Left colon (tissue), 2 donors: ENCODE data around the gene CLEC16A. TPM values are rescaled to one million over a fixed set of nuclear protein-coding genes. Genes with fewer than 3 reads are reported as not detected.

Experiments used
- ATAC-seq: fragments of 200-7000 bp; cut with Tn5 transposase; one replicate; pipeline ENCODE4 v1.9.1; 2020; ENCODE audit warnings: mild to moderate bottlenecking, moderate library complexity
- DNase-seq, 2 donors: peaks; one replicate each; pipeline ENCODE4 v3.0.0-alpha.2; 2020
- intact Hi-C, 2 donors: fragments of 100-400 bp; cut with DNase I in 1 of 2; cut with micrococcal nuclease in 1 of 2; formaldehyde crosslinking; loops; one replicate each; pipeline versions ENCODE4 v1.11.2 to v1.14.0; 2022; cut with DNase I, micrococcal nuclease
- total RNA-seq, 2 donors: library from RNA; stranded (reverse); fragmentation: NEBNext Ultra II Directional; extraction: Animal tissue kit (Norgen Biotek cat#: 25700); gene quantifications; one replicate each; pipeline ENCODE4 v1.2.1, GENCODE V29; 2021
- donor health status: DM: no; HTN: no; CAD: no.
- donor health status: DM: yes; HTN: yes; CAD: no.

The CLEC16A gene
- total RNA-seq, 2 donors from 2014 or later = 27.3 to 41.6 TPM

DNA sequence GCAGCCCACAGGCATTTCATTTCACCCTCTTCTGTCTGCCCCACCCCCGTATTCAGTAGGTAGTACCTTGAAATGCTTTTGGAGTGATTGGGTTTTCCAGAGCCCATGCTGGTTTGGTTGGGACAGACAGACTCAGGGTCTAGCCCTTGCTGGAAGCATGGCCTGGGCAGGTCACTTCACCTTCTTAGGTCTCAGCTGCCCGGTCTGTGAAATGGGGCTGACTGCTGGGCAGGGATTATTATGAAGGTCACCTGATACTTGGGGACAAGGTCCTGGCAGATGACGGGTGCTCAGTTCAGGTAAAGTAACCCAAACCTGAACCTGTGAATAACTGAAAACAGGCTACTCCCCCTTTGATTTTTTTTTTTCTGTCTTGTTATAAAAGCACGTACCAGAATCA is 116.0 kb downstream of the CLEC16A start:
- intact Hi-C loops = no loop called here
- DNase-seq (no peak), ATAC-seq (no peak)

- DNase-seq (no peak), ATAC-seq (no peak)
- intact Hi-C loops = no loop called here
Measured at GRCh38 chr16:11060842-11061241, 116.5 kb downstream of the CLEC16A start.

- no peak for DNase-seq
- no peak for ATAC-seq
- intact Hi-C loops = no loop called here
Measured at GRCh38 chr16:11061629-11062270, 117.4 kb downstream of the CLEC16A start.

DNA sequence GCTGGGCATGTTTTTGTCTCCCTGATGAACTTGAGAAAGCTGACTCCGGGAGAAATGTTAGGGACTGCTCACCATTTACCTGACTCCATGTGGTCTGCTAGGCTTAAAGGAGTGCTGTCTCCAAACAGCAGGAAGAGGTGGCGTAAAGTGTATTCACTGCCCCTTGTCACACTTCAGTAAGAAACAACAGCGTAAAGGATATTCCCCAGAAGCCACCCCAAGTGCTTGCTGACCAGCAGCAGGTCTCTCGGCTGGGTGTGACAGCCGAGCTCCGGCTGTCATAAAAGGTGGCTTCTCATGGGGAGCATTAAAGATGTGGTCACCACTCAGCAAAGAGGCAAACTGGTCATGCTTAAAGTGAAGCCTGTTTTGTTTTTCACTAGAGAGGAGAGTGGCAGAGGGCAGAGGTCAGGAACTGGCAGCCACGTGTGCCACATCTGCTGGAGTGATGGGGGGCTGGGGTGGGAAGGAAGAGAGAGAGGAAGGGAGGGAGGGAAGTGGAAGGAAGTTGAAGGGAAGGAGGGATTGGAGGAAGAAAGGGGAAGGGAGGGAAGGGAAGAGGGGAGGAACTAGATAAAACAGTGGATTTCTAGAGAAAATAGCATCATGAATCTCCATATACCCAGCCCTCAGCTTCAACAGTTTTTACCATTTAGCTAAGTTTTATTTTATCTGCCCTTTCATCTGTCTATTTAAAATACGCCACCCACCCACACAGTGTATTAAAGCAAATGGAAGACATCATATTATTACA is 119.3 kb downstream of the CLEC16A start:
- ATAC-seq (no peak), DNase-seq (no peak)
- intact Hi-C loops = no loop called here

DNA sequence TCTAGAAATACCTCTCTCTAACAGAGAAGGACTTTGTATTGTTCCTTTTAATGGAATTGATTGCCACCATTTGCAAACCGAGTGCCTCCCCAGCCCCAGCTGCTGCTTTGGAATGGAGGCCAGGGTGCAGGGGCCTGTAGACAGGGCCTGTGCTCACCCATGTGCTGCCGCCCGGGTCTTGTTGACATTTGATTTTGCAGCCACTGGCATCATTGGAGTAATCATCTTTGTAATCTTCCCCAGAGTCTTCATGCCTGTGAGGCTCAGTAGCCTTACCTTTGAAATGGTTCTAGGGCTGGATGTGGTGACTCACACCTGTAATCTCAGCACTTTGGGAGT is 119.8 kb downstream of the CLEC16A start:
- ATAC-seq (no peak), DNase-seq (no peak)
- intact Hi-C loops = no loop called here

GRCh38 chr16:11064851-11065250 is 120.5 kb downstream of the CLEC16A start:
- no peak for DNase-seq
- ATAC-seq = no peak

DNA sequence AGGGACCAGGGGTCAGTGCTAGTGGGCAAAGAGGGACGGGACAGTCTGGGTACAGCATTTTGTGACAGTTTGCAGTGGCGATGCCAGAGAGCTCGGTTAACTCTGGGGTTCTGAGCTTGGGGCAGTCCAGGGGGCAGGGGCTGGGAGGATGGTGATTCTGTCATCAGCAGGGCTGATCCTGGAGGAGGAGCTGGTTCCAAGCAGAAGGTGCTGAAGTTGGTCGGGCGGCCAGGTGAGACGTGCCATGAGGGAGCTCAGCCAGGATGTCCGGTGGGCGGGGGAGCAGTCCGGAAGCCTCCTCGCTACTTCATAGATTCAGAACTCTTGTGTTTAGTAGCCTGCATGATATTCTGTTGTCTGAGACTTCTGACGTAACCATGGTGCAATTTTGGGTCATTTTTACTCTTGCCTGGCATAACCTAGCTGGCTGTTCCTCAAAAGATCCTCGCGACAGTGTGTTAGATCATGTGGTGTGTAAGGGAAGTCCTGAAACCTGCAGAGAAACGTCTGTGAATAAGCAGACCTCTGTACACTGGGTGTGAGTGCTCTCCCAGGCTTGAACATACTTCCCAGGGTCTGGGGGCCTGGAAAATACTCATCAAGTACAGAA is 122.0 kb downstream of the CLEC16A start:
- ATAC-seq (no peak), DNase-seq (no peak)
- intact Hi-C loops = no loop called here

More at GRCh38 chr16:11064851-11065250, 120.5 kb downstream of the CLEC16A start:
- intact Hi-C loops = no loop called here

- no peak for DNase-seq
- ATAC-seq = no peak
- intact Hi-C loops = no loop called here
Measured at GRCh38 chr16:11067266-11067665, 122.9 kb downstream of the CLEC16A start.

DNA sequence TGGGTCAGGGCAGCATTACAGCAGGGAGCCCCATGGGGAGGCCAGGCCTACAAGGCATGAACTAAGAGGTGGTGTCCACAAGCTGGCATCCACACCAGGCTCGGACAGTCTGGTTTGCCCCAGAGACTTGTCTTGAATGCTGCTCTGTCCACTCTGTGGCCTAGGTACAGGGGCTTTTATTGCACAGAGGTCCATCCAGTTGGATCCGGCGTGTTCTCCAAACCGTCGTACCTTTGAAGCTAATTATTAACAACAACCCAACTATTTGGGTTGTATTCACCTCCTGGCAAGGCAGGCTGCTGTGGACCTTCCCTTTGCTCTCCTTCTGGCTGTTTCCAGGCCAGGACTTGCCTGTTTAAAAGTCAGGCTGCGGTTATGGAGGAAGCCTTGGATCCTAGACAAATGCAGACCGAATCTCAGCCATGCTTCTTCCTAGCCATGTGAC is 123.4 kb downstream of the CLEC16A start:
- ATAC-seq (no peak), DNase-seq (no peak)
- intact Hi-C loops = no loop called here

- DNase-seq (no peak), ATAC-seq (no peak)
- intact Hi-C loops = no loop called here
Measured at GRCh38 chr16:11071829-11072228, 127.5 kb downstream of the CLEC16A start.

- ATAC-seq = no peak
- intact Hi-C loops = no loop called here
Measured at GRCh38 chr16:11072420-11073153, 128.2 kb downstream of the CLEC16A start.

DNA sequence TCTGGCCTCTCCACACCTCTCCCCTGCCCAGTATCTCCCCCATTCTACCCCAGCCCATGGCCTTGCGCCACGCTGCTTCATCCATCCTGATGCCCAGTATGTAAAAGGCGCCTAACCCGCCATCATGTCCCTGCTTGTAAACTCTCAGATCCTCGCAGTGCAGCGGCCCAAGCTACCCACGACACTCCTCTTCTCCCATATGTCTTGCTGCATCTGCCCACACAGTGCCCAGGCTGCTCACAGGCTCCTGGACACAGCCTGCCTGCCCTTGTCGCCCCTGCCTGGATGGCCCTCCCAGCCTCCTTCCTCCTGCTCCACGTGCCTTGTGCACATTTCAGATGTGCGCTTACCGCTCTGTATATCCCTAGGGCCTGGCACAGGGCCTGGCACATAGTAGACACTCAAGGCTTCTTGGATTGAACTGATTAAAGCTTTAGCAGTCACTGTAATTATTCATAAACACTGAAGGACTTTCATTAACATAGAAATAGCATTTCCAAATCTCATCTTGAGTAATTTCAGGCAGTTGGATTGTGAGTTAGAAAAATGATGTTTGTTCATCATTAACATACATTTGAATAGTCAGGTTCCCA is 129.1 kb downstream of the CLEC16A start:
- intact Hi-C loops = no loop called here
- DNase-seq (no peak), ATAC-seq (no peak)

More at GRCh38 chr16:11072420-11073153, 128.2 kb downstream of the CLEC16A start:
- DNase-seq = no peak

- DNase-seq (no peak), ATAC-seq (no peak)
- intact Hi-C loops = no loop called here
Measured at GRCh38 chr16:11074131-11074530, 129.8 kb downstream of the CLEC16A start.

DNA sequence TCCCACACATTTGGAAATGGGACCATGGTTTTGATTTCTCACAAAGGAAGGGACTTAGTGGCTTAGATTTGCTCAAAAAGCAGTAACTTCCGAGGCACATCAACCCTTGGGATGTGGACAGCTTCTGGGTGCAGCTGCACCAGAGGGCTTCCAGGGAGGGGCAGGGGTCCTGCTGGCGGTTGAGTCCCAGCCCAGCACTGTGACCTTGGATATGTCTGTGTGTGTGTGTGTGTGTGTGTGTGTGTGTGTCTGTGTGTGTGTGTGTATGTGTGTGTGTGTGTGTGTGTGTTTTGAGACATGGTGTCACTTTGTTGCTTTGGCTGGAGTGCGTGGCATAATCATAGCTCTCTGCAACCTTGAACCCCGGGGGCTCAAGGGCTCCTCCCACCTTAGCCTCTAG is 130.8 kb downstream of the CLEC16A start:
- DNase-seq = no peak
- intact Hi-C loops = no loop called here
- ATAC-seq = no peak

DNA sequence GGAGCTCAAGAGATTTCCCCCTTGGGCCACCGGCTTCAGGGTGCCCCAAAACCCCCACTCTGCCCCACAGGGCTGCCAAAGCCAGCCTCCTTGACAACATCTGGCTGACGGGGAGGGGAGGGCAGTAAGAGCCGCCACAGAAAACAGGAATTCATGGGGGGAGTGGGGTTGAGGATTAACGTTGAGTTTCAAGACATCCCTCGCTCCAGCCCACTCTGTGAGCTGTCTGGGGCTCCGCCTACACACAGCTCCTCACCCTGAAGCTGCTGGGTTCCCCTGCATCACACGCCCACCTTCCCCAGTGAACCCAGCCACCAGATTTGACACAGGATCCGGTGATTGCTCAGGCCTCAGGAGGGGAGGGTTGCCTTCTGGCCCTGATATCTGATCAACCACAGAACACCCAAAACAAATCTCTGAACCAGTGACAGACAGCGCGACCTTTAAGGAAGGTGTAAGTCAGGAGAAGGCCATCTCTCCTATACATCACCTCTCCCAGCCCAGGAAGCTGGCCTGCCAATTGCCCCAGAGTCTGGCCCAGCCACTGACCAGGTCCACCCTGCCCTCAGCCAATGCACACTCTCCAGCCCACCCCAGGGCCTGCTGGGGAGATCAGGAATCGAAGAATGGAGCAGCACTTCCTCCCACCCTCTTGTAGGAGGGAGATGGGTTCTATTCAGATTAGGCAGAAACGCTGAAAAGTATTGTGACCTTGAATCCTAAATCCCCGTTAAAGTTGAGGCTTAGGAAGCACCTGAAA is 132.1 kb downstream of the CLEC16A start:
- ATAC-seq = no peak
- intact Hi-C loops = no loop called here
- no peak for DNase-seq

DNA sequence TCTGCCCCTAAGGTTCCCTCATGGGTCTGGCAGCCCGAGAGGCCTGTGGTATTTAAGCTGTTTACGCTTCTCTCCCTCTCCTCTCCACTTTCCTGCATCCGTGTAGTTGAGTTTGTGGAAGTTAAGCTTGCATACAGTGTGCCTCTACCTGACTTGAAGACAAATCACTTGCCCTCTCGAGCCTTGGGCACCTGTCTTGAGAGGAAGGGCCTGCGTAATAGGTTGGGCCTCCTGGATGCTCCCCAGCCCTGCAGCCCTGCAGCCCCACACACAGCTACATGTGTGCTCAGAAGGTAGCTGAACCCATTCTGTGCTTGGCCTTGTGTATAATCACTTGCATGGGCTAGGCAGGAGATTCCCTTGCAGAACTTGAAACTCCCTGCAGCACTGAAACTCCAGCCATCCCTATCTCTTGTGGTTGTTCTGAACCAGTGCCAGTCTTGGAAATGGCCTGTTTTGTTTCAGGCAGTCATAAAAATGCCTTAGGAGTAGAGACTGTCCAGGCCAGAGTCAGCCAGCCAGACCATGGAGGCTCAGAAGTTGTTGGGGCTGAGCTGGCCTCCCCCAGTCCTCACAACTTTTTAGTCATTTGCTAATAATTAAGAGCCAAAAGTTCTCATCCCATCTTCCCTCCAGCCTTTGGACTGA is 134.6 kb downstream of the CLEC16A start:
- peak in 1 of 2 donors; percentile 72 for DNase-seq
- intact Hi-C loops = no loop called here
- ATAC-seq = peak; percentile 62

GRCh38 chr16:11079652-11080187 is 135.4 kb downstream of the CLEC16A start:
- DNase-seq = no peak
- ATAC-seq = peak; percentile 83
- intact Hi-C loops = no loop called here
